Activated CD4-positive, alpha-beta T cell treated with anti-CD3 and anti-CD28 coated beads, Interleukin-2, amount 10 ng/mL, durations not matched to agents 24 days and 14 days (primary cell): ENCODE results near the gene NUDT22. TPM values are rescaled to one million over a fixed set of nuclear protein-coding genes. Genes with fewer than 3 reads are reported as not detected.
A peak's percentile ranks its signal among the peaks of the same experiment; 100 is the strongest.

Experiments
- DNase-seq: peaks from one replicate; pipeline ENCODE4 v3.0.0; 2022
- H3K27ac Mint-ChIP-seq: one replicate; pipeline ENCODE4 v1.8.0; 2022; ENCODE audit warnings: mild to moderate bottlenecking, mixed read lengths
- H3K27me3 Mint-ChIP-seq: one replicate; pipeline ENCODE4 v1.8.0; 2022; ENCODE audit warnings: mixed read lengths
- H3K36me3 Mint-ChIP-seq: one replicate; pipeline ENCODE4 v1.8.0; 2022; ENCODE audit warnings: low read depth, mild to moderate bottlenecking, mixed read lengths
- H3K4me1 Mint-ChIP-seq: one replicate; pipeline ENCODE4 v1.8.0; 2021; ENCODE audit warnings: mixed read lengths
- H3K4me3 Mint-ChIP-seq: one replicate; pipeline ENCODE4 v1.8.0; 2022; ENCODE audit warnings: mild to moderate bottlenecking, moderate library complexity, mixed read lengths
- H3K9me3 Mint-ChIP-seq: one replicate; pipeline ENCODE4 v1.8.0; 2021; ENCODE audit warnings: mixed read lengths
- intact Hi-C: fragments of 100-400 bp; cut with micrococcal nuclease; formaldehyde crosslinking; loops from one replicate; pipeline ENCODE4 v1.15.1; 2023
- total RNA-seq: library from RNA; stranded (reverse); gene quantifications from 2 replicates; pipeline ENCODE4 v1.2.3, GENCODE V29; 2022

The NUDT22 gene
- total RNA-seq, 1 donor from 2014 or later, result 72.6 TPM

GRCh38 chr11:64196626-64197025, 29.4 kb upstream of the NUDT22 start:
- Mint-ChIP-seq H3K36me3 (peaks cover 80% of the 10 kb centered on the region), H3K27me3 (no peaks in the 10 kb centered on the region), H3K4me1 (peaks cover 26% of the 10 kb centered on the region), H3K9me3 (no peaks in the 10 kb centered on the region), H3K27ac (peak overlapping the region; percentile 30), H3K4me3 (no peak overlapping the region)
- DNase-seq, result no peak
- intact Hi-C loops, result no loop called here

- H3K4me1 Mint-ChIP-seq, result peaks cover 23% of the 10 kb centered on the region
- intact Hi-C loops, result no loop called here
- H3K4me3 Mint-ChIP-seq, result no peak overlapping the region
- no peaks in the 10 kb centered on the region for H3K9me3 Mint-ChIP-seq
- peaks cover 82% of the 10 kb centered on the region for H3K36me3 Mint-ChIP-seq
- no peak for DNase-seq
- no peak overlapping the region for H3K27ac Mint-ChIP-seq
- H3K27me3 Mint-ChIP-seq, result no peaks in the 10 kb centered on the region
Observed at GRCh38 chr11:64198511-64198910, 27.6 kb upstream of the NUDT22 start.

GRCh38 chr11:64201543-64201942, 24.5 kb upstream of the NUDT22 start:
- intact Hi-C loops, result no loop called here
- Mint-ChIP-seq H3K4me1 (peaks cover 32% of the 10 kb centered on the region), H3K9me3 (no peaks in the 10 kb centered on the region), H3K27ac (peak overlapping the region; percentile 48), H3K36me3 (peaks cover 77% of the 10 kb centered on the region), H3K4me3 (no peak overlapping the region), H3K27me3 (no peaks in the 10 kb centered on the region)
- DNase-seq, result no peak

DNA sequence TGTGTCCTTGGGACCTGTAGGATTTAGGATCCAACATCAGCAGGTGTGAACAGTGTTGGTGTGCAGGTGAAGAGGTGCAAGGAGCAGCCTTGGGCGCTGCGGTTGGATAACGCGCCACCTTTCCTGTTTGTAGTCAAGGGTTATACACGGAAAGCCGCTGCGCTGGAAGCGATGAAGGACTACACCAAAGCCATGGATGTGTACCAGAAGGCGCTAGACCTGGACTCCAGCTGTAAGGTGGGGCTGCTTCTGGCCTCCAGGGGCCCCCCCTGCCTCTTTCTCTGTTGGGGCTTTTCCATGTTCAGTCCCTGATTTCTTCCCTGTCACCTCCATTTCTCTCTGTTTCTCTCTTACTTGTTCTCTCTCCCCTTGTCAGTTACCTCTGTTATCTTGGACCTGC, 23.1 kb upstream of the NUDT22 start:
- intact Hi-C loops, result no loop called here
- DNase-seq, result no peak
- no peaks in the 10 kb centered on the region for H3K9me3 Mint-ChIP-seq
- H3K27me3 Mint-ChIP-seq, result no peaks in the 10 kb centered on the region
- peaks cover 78% of the 10 kb centered on the region for H3K36me3 Mint-ChIP-seq
- no peak overlapping the region for H3K27ac Mint-ChIP-seq
- H3K4me3 Mint-ChIP-seq, result no peak overlapping the region
- peaks cover 27% of the 10 kb centered on the region for H3K4me1 Mint-ChIP-seq

DNA sequence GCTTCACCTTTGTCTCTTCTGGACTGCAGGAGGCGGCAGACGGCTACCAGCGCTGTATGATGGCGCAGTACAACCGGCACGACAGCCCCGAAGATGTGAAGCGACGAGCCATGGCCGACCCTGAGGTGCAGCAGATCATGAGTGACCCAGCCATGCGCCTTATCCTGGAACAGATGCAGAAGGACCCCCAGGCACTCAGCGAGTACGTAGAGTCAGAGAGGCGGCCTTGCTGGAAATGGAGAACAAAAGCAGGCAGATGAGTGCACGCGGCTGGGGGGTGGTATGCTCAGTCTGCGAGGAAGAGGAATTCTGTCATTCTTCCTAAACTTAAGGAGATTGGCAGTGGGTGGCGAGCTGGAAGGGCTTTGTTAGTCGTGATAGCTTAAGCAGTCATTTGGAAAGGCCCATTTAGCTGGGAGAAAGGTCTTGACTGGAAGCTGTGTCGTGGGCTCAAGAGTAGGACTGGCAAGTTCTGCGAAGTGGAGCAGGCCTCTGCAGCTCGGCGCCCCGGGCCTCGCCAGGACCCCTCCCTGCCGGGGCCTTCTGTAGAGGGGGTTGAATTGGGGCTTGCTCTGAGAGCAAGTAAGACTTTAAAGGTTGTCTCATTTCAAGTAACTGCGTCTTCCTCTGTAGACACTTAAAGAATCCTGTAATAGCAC, 22.5 kb upstream of the NUDT22 start:
- Mint-ChIP-seq H3K27me3 (no peaks in the 10 kb centered on the region), H3K27ac (peak overlapping the region; percentile 38), H3K9me3 (no peaks in the 10 kb centered on the region), H3K4me3 (no peak overlapping the region), H3K4me1 (peaks cover 27% of the 10 kb centered on the region), H3K36me3 (peaks cover 77% of the 10 kb centered on the region)
- intact Hi-C loops, result loop anchor here (1.0 kb wide), 1 partner anchor 98 kb away; no protein-coding TSS in a partner anchor
- DNase-seq, result peak; percentile 58

GRCh38 chr11:64204080-64204440, 22.0 kb upstream of the NUDT22 start:
- Mint-ChIP-seq H3K27ac (peak overlapping the region; percentile 38), H3K9me3 (no peaks in the 10 kb centered on the region), H3K4me3 (no peak overlapping the region), H3K4me1 (peaks cover 31% of the 10 kb centered on the region), H3K27me3 (no peaks in the 10 kb centered on the region), H3K36me3 (peaks cover 77% of the 10 kb centered on the region)
- intact Hi-C loops, result loop anchor here (1.0 kb wide), 1 partner anchor 97 kb away; no protein-coding TSS in a partner anchor
- no peak for DNase-seq

DNA sequence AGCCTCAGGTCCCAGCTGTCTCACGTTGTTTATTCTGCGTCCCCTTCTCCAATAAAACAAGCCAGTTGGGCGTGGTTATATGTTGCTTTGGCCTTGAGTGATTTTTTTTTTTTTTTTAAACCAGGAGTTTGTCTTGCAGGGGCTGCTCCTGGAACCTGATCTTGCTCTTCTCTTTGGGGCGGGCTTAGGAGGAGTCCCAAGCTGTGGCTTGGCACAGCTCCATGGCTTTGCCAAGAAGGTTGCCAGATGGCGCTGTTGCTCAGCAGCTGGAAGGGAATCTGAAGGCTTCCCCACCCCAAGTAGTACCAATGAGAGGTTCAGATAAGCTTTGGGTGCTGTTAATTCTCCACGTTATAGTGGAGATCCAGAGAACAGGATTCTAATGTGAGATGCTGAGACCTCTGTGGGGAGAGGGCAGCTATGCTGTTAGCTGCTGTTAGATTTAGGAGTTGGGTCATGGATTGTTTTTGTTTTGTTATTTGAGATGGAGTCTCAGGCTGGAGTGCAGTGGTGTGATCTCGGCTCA, 21.5 kb upstream of the NUDT22 start:
- H3K36me3 Mint-ChIP-seq, result peaks cover 78% of the 10 kb centered on the region
- H3K27me3 Mint-ChIP-seq, result no peaks in the 10 kb centered on the region
- DNase-seq, result peak; percentile 93
- H3K27ac Mint-ChIP-seq, result peak overlapping the region; percentile 80
- H3K4me1 Mint-ChIP-seq, result peaks cover 33% of the 10 kb centered on the region
- intact Hi-C loops, result loop anchor here (1.0 kb wide), 1 partner anchor 97 kb away; no protein-coding TSS in a partner anchor
- H3K9me3 Mint-ChIP-seq, result no peaks in the 10 kb centered on the region
- peak overlapping the region; percentile 69 for H3K4me3 Mint-ChIP-seq

- Mint-ChIP-seq H3K36me3 (peaks cover 71% of the 10 kb centered on the region), H3K9me3 (no peaks in the 10 kb centered on the region), H3K27me3 (no peaks in the 10 kb centered on the region), H3K27ac (peak within 1 kb of the TSS; percentile 92), H3K4me1 (peaks cover 30% of the 10 kb centered on the region), H3K4me3 (peak within 1 kb of the TSS; percentile 88)
- DNase-seq, result peak; percentile 93
- intact Hi-C loops, result loop anchor here (1.0 to 2.0 kb wide), 4 partner anchors 19 to 99 kb away; partner anchors contain the start of genes ESRRA, FKBP2, NUDT22 and TRPT1
Observed at GRCh38 chr11:64206457-64207255, 19.4 kb upstream of the NUDT22 start, which contains the start of gene FERMT3. FERMT3 (plus strand) TSS chr11:64206721; CDS start chr11:64207365, 644 bp downstream.

DNA sequence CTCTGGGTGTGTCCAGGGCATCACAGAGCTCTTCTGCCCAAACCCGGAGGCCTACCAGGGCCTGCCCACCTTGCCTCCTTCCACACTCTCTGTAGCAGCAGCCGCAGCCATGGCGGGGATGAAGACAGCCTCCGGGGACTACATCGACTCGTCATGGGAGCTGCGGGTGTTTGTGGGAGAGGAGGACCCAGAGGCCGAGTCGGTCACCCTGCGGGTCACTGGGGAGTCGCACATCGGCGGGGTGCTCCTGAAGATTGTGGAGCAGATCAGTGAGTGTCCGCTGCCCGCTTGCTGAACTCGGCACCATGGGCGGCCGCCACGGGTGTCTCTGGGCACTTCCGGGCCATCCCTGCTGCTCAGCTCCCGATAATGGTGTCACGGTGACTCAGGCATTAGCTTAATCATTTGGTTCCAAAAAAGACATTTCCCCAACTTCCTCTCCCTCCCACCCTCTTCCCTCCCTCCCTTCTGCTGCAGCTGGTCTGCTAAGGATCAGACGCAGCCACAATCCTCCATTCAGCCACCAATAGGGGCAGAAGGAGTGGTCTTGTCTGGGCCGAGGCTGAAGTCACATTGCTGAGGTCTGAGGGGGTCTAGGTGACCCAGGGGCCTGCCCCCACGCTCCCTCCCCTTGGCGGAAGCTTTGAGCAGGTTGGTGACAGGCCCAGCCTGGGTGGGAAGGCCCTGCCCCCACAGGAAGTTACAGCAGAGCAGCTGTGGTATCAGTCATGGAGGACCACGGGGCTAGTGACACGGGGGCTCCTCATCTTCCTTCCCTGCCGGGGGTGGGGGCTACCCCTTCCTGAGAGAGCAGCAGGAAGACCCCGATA, 18.6 kb upstream of the NUDT22 start:
- Mint-ChIP-seq H3K4me1 (peaks cover 32% of the 10 kb centered on the region), H3K27ac (peak overlapping the region; percentile 92), H3K9me3 (no peaks in the 10 kb centered on the region), H3K36me3 (peaks cover 72% of the 10 kb centered on the region), H3K4me3 (peak overlapping the region; percentile 88), H3K27me3 (no peaks in the 10 kb centered on the region)
- intact Hi-C loops, result loop anchor here (1.0 to 2.0 kb wide), 2 partner anchors 19 to 33 kb away; partner anchors contain the start of genes FKBP2, NUDT22 and TRPT1
- DNase-seq, result peak; percentile 93

- H3K9me3 Mint-ChIP-seq, result no peaks in the 10 kb centered on the region
- intact Hi-C loops, result no loop called here
- peak overlapping the region; percentile 88 for H3K4me3 Mint-ChIP-seq
- H3K36me3 Mint-ChIP-seq, result peaks cover 73% of the 10 kb centered on the region
- DNase-seq, result no peak
- peaks cover 33% of the 10 kb centered on the region for H3K4me1 Mint-ChIP-seq
- H3K27ac Mint-ChIP-seq, result peak overlapping the region; percentile 92
- H3K27me3 Mint-ChIP-seq, result no peaks in the 10 kb centered on the region
Observed at GRCh38 chr11:64208086-64208795, 17.8 kb upstream of the NUDT22 start.

DNA sequence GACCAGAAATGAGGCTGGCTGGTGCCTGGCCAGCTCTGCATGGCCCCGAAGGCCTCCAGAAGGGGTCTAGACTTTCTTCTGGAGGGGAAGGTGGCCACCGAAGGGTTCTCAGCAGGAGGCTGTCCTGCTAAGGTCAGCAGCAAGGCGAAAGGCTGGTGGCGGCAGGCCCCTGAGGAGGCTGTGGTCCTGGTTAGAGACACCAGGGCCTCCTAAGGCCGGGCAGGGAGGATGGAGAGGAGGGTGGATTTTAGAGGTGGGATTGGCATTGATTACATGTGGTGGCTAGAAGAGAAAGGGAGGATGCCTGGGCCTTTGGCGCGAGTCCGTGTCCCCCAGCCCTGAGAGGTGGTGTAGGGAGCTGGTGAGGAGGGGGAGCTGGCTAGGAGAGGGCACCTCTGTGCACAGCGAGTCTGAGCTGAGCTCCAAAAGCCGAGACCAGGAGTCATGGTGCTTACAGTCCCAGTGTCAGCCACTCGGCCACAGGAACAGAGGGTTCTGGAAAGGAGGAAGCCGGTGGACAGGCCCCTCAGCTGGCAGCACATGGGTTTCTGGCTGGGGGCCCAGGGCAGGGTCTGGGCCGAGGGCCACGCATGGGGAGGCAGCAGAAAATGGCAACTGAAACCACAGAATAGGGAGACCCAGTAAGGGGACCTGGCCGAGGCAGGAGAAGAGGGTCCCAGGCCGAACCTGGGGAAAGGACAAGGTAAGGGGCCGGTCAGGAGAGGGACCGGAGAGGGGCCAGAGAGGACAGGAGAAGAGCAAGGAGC, 17.1 kb upstream of the NUDT22 start:
- Mint-ChIP-seq H3K4me3 (peak overlapping the region; percentile 20), H3K9me3 (no peaks in the 10 kb centered on the region), H3K27ac (peak overlapping the region; percentile 92), H3K4me1 (peaks cover 33% of the 10 kb centered on the region), H3K36me3 (peaks cover 71% of the 10 kb centered on the region), H3K27me3 (no peaks in the 10 kb centered on the region)
- intact Hi-C loops, result no loop called here
- DNase-seq, result peak; percentile 53

- Mint-ChIP-seq H3K4me3 (no peak overlapping the region), H3K4me1 (peaks cover 28% of the 10 kb centered on the region), H3K36me3 (peaks cover 69% of the 10 kb centered on the region), H3K9me3 (no peaks in the 10 kb centered on the region), H3K27ac (peak overlapping the region; percentile 45), H3K27me3 (no peaks in the 10 kb centered on the region)
- no peak for DNase-seq
- intact Hi-C loops, result no loop called here
Observed at GRCh38 chr11:64209563-64209843, 16.6 kb upstream of the NUDT22 start.
